Uterus (tissue), 2 donors: Measurements from ENCODE around the gene TRPV2.

Source experiments
- POLR2A ChIP-seq, 2 donors: fragments of 450-650 bp; IDR thresholded peaks; one replicate each; pipeline ENCODE4 v1.6.1; 2016; ENCODE audit warnings: antibody characterized with exemption in 2 of 2, mild to moderate bottlenecking in 1 of 2, moderate library complexity in 1 of 2
- TF ChIP-seq, protein P1 (sequence below), 4 experiments: fragments of 200-600 bp in 2 of 4; fragments of 450-650 bp in 2 of 4; sonication (generic) in 2 of 4; IDR thresholded peaks; one replicate each; pipeline ENCODE4 v1.5.1; 2016 to 2019; ENCODE audit warnings: antibody characterized with exemption in 4 of 4, mild to moderate bottlenecking in 2 of 4, moderate library complexity in 1 of 4

DNA sequence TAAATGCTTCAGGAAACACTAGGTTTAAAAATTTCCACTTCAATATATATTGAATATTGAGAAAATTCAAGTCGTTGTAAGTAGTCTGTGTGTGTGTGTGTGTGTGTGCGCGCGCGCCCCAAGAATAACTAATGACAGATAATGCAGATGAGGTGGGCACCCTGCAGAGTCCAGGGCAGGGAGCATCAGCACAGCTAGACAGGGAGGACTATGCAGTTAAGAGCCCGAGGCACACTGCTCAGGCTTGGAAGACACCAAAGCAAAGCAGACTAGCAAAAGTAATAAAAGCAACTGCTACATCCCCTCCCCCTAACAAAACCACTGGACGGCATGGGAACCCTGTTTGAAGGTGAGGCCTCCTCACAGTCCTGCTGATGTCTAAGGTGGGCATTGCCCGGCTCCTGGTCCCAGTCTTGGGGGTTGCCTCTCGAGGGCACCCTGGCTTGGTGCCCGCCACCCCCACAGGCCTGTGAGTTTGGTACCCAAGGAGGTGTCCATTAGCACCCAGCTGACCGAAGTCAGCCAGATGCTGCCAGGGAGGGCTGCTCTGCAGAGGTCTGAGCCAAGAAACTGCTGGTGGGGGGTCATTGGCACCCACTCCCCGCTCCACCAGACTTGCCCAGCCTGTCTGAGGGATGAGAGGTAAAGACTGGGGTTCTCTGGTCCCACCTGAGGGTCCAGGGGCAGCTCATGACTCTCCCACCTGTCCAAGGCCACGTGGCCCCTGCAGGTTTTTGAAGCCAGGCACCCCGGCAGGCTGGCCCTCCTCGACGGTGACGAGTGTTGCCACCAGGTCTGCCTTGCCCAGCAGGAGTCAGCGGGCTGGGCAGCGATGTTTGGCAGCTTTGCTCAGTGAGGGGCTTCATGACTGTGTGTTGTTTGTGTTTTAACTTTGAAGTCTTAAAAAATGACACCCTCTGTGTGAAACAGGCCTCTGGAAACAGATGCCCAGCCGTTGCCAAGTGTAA lies 58.0 kb downstream of the TRPV2 start:
- TF ChIP-seq, protein P1, sequence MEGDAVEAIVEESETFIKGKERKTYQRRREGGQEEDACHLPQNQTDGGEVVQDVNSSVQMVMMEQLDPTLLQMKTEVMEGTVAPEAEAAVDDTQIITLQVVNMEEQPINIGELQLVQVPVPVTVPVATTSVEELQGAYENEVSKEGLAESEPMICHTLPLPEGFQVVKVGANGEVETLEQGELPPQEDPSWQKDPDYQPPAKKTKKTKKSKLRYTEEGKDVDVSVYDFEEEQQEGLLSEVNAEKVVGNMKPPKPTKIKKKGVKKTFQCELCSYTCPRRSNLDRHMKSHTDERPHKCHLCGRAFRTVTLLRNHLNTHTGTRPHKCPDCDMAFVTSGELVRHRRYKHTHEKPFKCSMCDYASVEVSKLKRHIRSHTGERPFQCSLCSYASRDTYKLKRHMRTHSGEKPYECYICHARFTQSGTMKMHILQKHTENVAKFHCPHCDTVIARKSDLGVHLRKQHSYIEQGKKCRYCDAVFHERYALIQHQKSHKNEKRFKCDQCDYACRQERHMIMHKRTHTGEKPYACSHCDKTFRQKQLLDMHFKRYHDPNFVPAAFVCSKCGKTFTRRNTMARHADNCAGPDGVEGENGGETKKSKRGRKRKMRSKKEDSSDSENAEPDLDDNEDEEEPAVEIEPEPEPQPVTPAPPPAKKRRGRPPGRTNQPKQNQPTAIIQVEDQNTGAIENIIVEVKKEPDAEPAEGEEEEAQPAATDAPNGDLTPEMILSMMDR (IDR thresholded peaks at IDR 0.05) = no peak
- no peak for TF ChIP-seq POLR2A (IDR thresholded peaks at IDR 0.05)
